SK-N-SH (cell line): Measurements from ENCODE around the gene DMAC1. TPM values are rescaled to one million over a fixed set of nuclear protein-coding genes. Genes with fewer than 3 reads are reported as not detected.

Experiments
- CTCF ChIA-PET: fragments of 300-600, 350-600 bp; formaldehyde crosslinking; extraction: SDS; loops from one replicate; lab custom pipeline; 2021; lab: Yijun Ruan, JAX
- POLR2A ChIA-PET: fragments of 350-600 bp; sonication (Branson Sonifier 250); formaldehyde crosslinking; extraction: SDS; loops from one replicate; lab custom pipeline; 2020; ENCODE audit warnings: antibody characterized with exemption, inconsistent platforms; lab: Yijun Ruan, JAX
- DNase-seq: peaks from one replicate; pipeline ENCODE4 v3.0.0; 2012
- H2AFZ ChIP-seq: fragments of 200-600 bp; sonication (generic); 2 replicates; pipeline ENCODE4 v1.8.1; 2016; ENCODE audit warnings: antibody characterized with exemption, mild to moderate bottlenecking, low read depth
- H3F3A ChIP-seq: fragments of 200-600 bp; sonication (generic); replicated peaks from 2 replicates; pipeline ENCODE3; 2016; ENCODE audit warnings: antibody characterized with exemption, mild to moderate bottlenecking; ENCODE audit not compliant: insufficient read depth
- H3K27ac ChIP-seq, 2 experiments: fragments of 200-500 bp in 1 of 2; fragments of 200-600 bp in 1 of 2; sonication (Bioruptor generic) in 1 of 2; sonication (generic), shearing (Covaris generic) in 1 of 2; 2 replicates each; pipeline versions ENCODE4 v1.5.1 to v1.6.1; 2014 to 2016; ENCODE audit warnings: low read depth in 2 of 2, inconsistent platforms in 1 of 2, low read length in 1 of 2, mild to moderate bottlenecking in 1 of 2, mixed read lengths in 1 of 2
- H3K27me3 ChIP-seq: fragments of 200-600 bp; sonication (generic), shearing (Covaris generic); 2 replicates; pipeline ENCODE4 v1.6.1; 2016; ENCODE audit warnings: mixed run types; ENCODE audit not compliant: insufficient read depth
- H3K36me3 ChIP-seq, 2 experiments: fragments of 200-500 bp in 1 of 2; fragments of 200-600 bp in 1 of 2; sonication (Bioruptor generic) in 1 of 2; sonication (generic) in 1 of 2; replicated peaks in 1 of 2; 2 replicates each; pipeline versions ENCODE3 to v1.5.1; 2014 to 2016; ENCODE audit warnings: low read length in 1 of 2, mild to moderate bottlenecking in 1 of 2; ENCODE audit not compliant: insufficient read depth in 2 of 2, control insufficient read depth in 1 of 2
- H3K4me1 ChIP-seq, 2 experiments: fragments of 200-500 bp in 1 of 2; fragments of 200-600 bp in 1 of 2; sonication (Bioruptor generic) in 1 of 2; sonication (generic), shearing (Covaris generic) in 1 of 2; 2 replicates each; pipeline versions ENCODE4 v1.5.1 to v1.6.1; 2014 to 2016; ENCODE audit warnings: low read depth in 1 of 2, low read length in 1 of 2, mixed run types in 1 of 2; ENCODE audit not compliant: insufficient read depth in 2 of 2, control insufficient read depth in 1 of 2
- H3K4me2 ChIP-seq: fragments of 200-600 bp; sonication (generic), shearing (Covaris generic); 2 replicates; pipeline ENCODE4 v1.6.1; 2017; ENCODE audit warnings: mixed run types
- H3K4me3 ChIP-seq, 2 experiments: fragments of 200-500 bp in 1 of 2; fragments of 200-600 bp in 1 of 2; sonication (Bioruptor generic) in 1 of 2; sonication (generic), shearing (Covaris generic) in 1 of 2; 2 replicates each; pipeline versions ENCODE4 v1.5.1 to v1.8.1; 2014 to 2016; ENCODE audit warnings: low read depth in 2 of 2, inconsistent platforms in 1 of 2, low read length in 1 of 2, mild to moderate bottlenecking in 1 of 2, mixed read lengths in 1 of 2, moderate library complexity in 1 of 2
- H3K79me2 ChIP-seq: fragments of 200-600 bp; sonication (generic); 2 replicates; pipeline ENCODE4 v1.8.1; 2017; ENCODE audit warnings: mild to moderate bottlenecking; ENCODE audit not compliant: insufficient read depth
- H3K9ac ChIP-seq: fragments of 200-600 bp; sonication (generic); 2 replicates; pipeline ENCODE4 v1.6.1; 2017; ENCODE audit warnings: mixed run types
- H3K9me2 ChIP-seq: fragments of 200-600 bp; sonication (generic); 2 replicates; pipeline ENCODE4 v1.6.1; 2017; ENCODE audit warnings: mixed run types
- H3K9me3 ChIP-seq: fragments of 200-600 bp; sonication (generic); 2 replicates; pipeline ENCODE4 v1.6.1; 2017; ENCODE audit warnings: mixed run types, mild to moderate bottlenecking, moderate library complexity
- H4K20me1 ChIP-seq: fragments of 200-600 bp; sonication (generic); 2 replicates; pipeline ENCODE4 v1.6.1; 2017; ENCODE audit warnings: mild to moderate bottlenecking, mixed run types; ENCODE audit not compliant: insufficient read depth
- EP300 ChIP-seq, 2 experiments: IDR thresholded peaks; 2 replicates each; pipeline versions ENCODE4 v1.4.0 to v1.6.1; 2012; ENCODE audit warnings: borderline replicate concordance in 1 of 2, low read depth in 1 of 2, low read length in 1 of 2
- MEF2A ChIP-seq: IDR thresholded peaks from 2 replicates; pipeline ENCODE4 v1.4.0; 2012; ENCODE audit warnings: low read depth, borderline replicate concordance
- MXI1 ChIP-seq: IDR thresholded peaks from 2 replicates; pipeline ENCODE4 v1.6.1; 2012; ENCODE audit warnings: mild to moderate bottlenecking, low read depth, low read length, improper control_type of control experiment
- NFIC ChIP-seq: IDR thresholded peaks from 2 replicates; pipeline ENCODE4 v1.4.0; 2012; ENCODE audit warnings: borderline replicate concordance
- RAD21 ChIP-seq: IDR thresholded peaks from 2 replicates; pipeline ENCODE4 v1.6.1; 2012; ENCODE audit warnings: mild to moderate bottlenecking, low read length
- RCOR1 ChIP-seq: fragments of 150-350 bp; IDR thresholded peaks from 2 replicates; pipeline ENCODE4 v1.6.1; 2017; ENCODE audit warnings: antibody characterized with exemption, low read length
- REST ChIP-seq: IDR thresholded peaks from 2 replicates; pipeline ENCODE4 v1.6.1; 2012; ENCODE audit warnings: mild to moderate bottlenecking, low read depth, low read length, moderate library complexity
- ZBTB33 ChIP-seq: IDR thresholded peaks from 2 replicates; pipeline ENCODE4 v1.4.0; 2012; ENCODE audit warnings: low read depth, borderline replicate concordance
- WGBS: methylation state at CpG from one replicate; pipeline ENCODE4 v1.1.6; 2017; ENCODE audit warnings: low lambda C conversion rate; 5-methylcytosine and 5-hydroxymethylcytosine counted together
- polyA plus RNA-seq, 3 experiments: library from polyadenylated mRNA; depleted of rRNA; stranded (reverse); fragments of >200 nt; gene quantifications; 2 replicates each; pipeline ENCODE4 v1.2.3, GENCODE V29; 2012

Gene DMAC1
- polyA plus RNA-seq, 1 of the 3 experiments (the other 2 are of a cell fraction): 21.7 TPM

DNA sequence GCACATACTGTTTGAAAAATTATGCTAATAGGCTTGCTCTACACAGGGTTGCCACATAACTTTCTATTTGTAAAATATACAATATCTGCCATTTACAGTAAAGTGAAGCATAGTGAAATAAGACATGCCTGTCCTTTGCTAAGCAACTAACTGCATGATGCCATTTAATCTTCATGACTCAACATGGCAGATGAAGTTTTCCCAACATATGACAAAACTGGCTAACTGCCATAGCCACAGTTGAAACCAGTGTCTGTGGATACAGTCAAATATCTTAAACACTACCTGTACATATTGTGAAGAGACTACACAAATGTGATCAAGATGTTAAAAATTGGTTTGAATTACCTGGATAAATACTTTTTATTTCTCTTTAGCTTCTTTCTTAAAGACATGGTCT, 3.1 kb upstream of the DMAC1 start:
- Histone ChIP-seq H3K4me2 (no peak overlapping the region), H3K4me1 (peaks cover 0 to 7% of the 10 kb centered on the region in 2 experiments; a peak in 2 of 4 replicates), H3K27me3 (no peaks in the 10 kb centered on the region)
- TF ChIP-seq MEF2A: no peak
- no peak for TF ChIP-seq REST
- no peak for TF ChIP-seq MXI1
- no peak for TF ChIP-seq RCOR1
- TF ChIP-seq NFIC: no peak
- no peak for TF ChIP-seq EP300 (IDR thresholded peaks at IDR 0.05; ENCODE audit: borderline replicate concordance in 1 of 2, low read depth in 1 of 2, low read length in 1 of 2)
- TF ChIP-seq RAD21: no peak
- TF ChIP-seq, all 33 proteins: peak for 0
- no peaks in the 10 kb centered on the region for H3K9me2 ChIP-seq
- H3K79me2 ChIP-seq: peaks cover 9% of the 10 kb centered on the region
- POLR2A ChIA-PET: no interaction called here
- DNase-seq: no peak
- CTCF ChIA-PET: no interaction called here
- no peaks in the 10 kb centered on the region for H3K9me3 ChIP-seq
- no peak overlapping the region for H3K4me3 ChIP-seq
- peaks cover 3 to 5% of the 10 kb centered on the region in 2 experiments for H3K36me3 ChIP-seq
- no peak overlapping the region for H3K27ac ChIP-seq
- no peaks in the 10 kb centered on the region for H4K20me1 ChIP-seq
- H3K9ac ChIP-seq: no peak overlapping the region
- no peak overlapping the region for H2AFZ ChIP-seq
- no peaks in the 10 kb centered on the region for H3F3A ChIP-seq

GRCh38 chr9:7799944-7800285, 337 bp upstream of the DMAC1 start:
- H3K4me3 ChIP-seq: peak overlapping the region; percentile 85 to 92; a peak in 3 of 4 replicates
- H3F3A ChIP-seq: no peaks in the 10 kb centered on the region
- H3K4me2 ChIP-seq: peak overlapping the region; percentile 95
- POLR2A ChIA-PET: no interaction called here
- no peaks in the 10 kb centered on the region for H4K20me1 ChIP-seq
- DNase-seq: no peak
- no peaks in the 10 kb centered on the region for H3K9me2 ChIP-seq
- H3K4me1 ChIP-seq: peaks cover 5 to 7% of the 10 kb centered on the region in 2 experiments; a peak in 2 of 4 replicates
- CTCF ChIA-PET: no interaction called here
- H3K9ac ChIP-seq: no peak overlapping the region
- H3K27me3 ChIP-seq: no peaks in the 10 kb centered on the region
- H3K27ac ChIP-seq: no peak overlapping the region; a peak in 1 of 4 replicates
- no peak for TF ChIP-seq ZBTB33
- TF ChIP-seq, all 33 proteins: peak for 0
- Histone ChIP-seq H2AFZ (peak overlapping the region; percentile 95), H3K9me3 (no peaks in the 10 kb centered on the region), H3K79me2 (peaks cover 9% of the 10 kb centered on the region), H3K36me3 (peaks cover 22 to 31% of the 10 kb centered on the region in 2 experiments)
- WGBS: 37% methylated on average over 7 of the region's 8 CpGs
